GM12873 (cell line): Measurements from ENCODE around the gene SIMC1.

Experiments
- CTCF ChIP-seq: IDR thresholded peaks from 2 replicates; pipeline ENCODE4 v1.5.1; 2012; ENCODE audit warnings: low read depth, mild to moderate bottlenecking, moderate library complexity, low read length, control low read depth; ENCODE audit not compliant: insufficient read depth; ENCODE audit errors: missing control alignments

Gene SIMC1

GRCh38 chr5:176355400-176356178 is 117.4 kb downstream of the SIMC1 start:
- peak; percentile 16 for TF ChIP-seq CTCF

GRCh38 chr5:176356179-176356566 is 117.9 kb downstream of the SIMC1 start:
- no peak for TF ChIP-seq CTCF

- no peak for TF ChIP-seq CTCF
Measured at GRCh38 chr5:176359658-176360057, 121.4 kb downstream of the SIMC1 start.

GRCh38 chr5:176360894-176361436 is 122.7 kb downstream of the SIMC1 start:
- no peak for TF ChIP-seq CTCF

- TF ChIP-seq CTCF: peak; percentile 25
Measured at GRCh38 chr5:176361437-176362232, 123.4 kb downstream of the SIMC1 start, which contains the start of gene KIAA1191. TSS of gene KIAA1191 (minus strand) at chr5:176361764. CDS start at chr5:176359508, 2,256 bp downstream.

- TF ChIP-seq CTCF: no peak
Measured at GRCh38 chr5:176362233-176362490, 123.9 kb downstream of the SIMC1 start.

GRCh38 chr5:176364765-176365350 is 126.6 kb downstream of the SIMC1 start:
- no peak for TF ChIP-seq CTCF
